K562 (cell line): ENCODE results near the gene GRPR. TPM values are rescaled to one million over a fixed set of nuclear protein-coding genes. Genes with fewer than 3 reads are reported as not detected.

Source experiments
- ARID1B ChIP-seq: fragments of 450-650 bp; IDR thresholded peaks from 2 replicates; pipeline ENCODE4 v1.6.1; 2016; ENCODE audit warnings: antibody characterized with exemption, mild to moderate bottlenecking, inconsistent platforms
- BACH1 ChIP-seq: fragments of 200-800 bp; sonication (Bioruptor generic); IDR thresholded peaks from 2 replicates; pipeline ENCODE4 v1.6.1; 2016; ENCODE audit warnings: missing genetic modification characterization, missing compliant biosample characterization
- CREM ChIP-seq: IDR thresholded peaks from 2 replicates; pipeline ENCODE4 v1.6.1; 2014; ENCODE audit warnings: antibody characterized with exemption, low read depth
- ETS2 ChIP-seq: IDR thresholded peaks from 2 replicates; pipeline ENCODE4 v1.6.1; 2016; ENCODE audit warnings: borderline replicate concordance, missing genetic modification characterization, mild to moderate bottlenecking, moderate library complexity, missing compliant biosample characterization; ENCODE audit not compliant: poor library complexity, severe bottlenecking
- FOXA1 ChIP-seq: fragments of 450-650 bp; IDR thresholded peaks from 2 replicates; pipeline ENCODE4 v1.6.1; 2016; ENCODE audit warnings: mild to moderate bottlenecking, borderline replicate concordance
- ILF3 ChIP-seq: fragments of 450-650 bp; IDR thresholded peaks from 2 replicates; pipeline ENCODE4 v1.6.1; 2018; ENCODE audit warnings: antibody characterized with exemption, mild to moderate bottlenecking, moderate library complexity, borderline replicate concordance
- KAT2B ChIP-seq: IDR thresholded peaks from one replicate; pipeline ENCODE4 v1.6.1; 2012; ENCODE audit warnings: low read depth, mild to moderate bottlenecking, control low read depth, inconsistent platforms, low read length, moderate library complexity
- KLF1 ChIP-seq: fragments of 450-650 bp; IDR thresholded peaks from 2 replicates; pipeline ENCODE4 v1.6.1; 2016; ENCODE audit warnings: missing genetic modification characterization, missing compliant biosample characterization
- MAFF ChIP-seq: IDR thresholded peaks from 2 replicates; pipeline ENCODE4 v1.6.1; 2012; ENCODE audit warnings: low read length, improper control_type of control experiment
- MAFG ChIP-seq: fragments of 450-650 bp; conservative IDR thresholded peaks from 2 replicates; pipeline ENCODE4 v1.6.1; 2016; ENCODE audit warnings: missing genetic modification characterization, missing compliant biosample characterization
- NELFE ChIP-seq: IDR thresholded peaks from 2 replicates; pipeline ENCODE4 v1.6.1; 2011; ENCODE audit warnings: mild to moderate bottlenecking; ENCODE audit not compliant: insufficient read depth, insufficient read length
- PHTF2 ChIP-seq: fragments of 250-450 bp; sonication (Bioruptor Pico); IDR thresholded peaks from 2 replicates; pipeline ENCODE4 v1.5.0; 2021; ENCODE audit warnings: mild to moderate bottlenecking
- RERE ChIP-seq: sonication (generic); formaldehyde crosslinking; IDR thresholded peaks from 2 replicates; pipeline ENCODE4 v1.8.0; 2023; ENCODE audit warnings: missing genetic modification reagents, mild to moderate bottlenecking, borderline replicate concordance
- STAG1 ChIP-seq: sonication (generic); formaldehyde crosslinking; IDR thresholded peaks from 2 replicates; pipeline ENCODE4 v1.5.0; 2020; ENCODE audit warnings: missing genetic modification reagents, borderline replicate concordance
- TSC22D4 ChIP-seq: fragments of 450-650 bp; IDR thresholded peaks from 2 replicates; pipeline ENCODE4 v1.6.1; 2016; ENCODE audit warnings: missing genetic modification characterization, missing biosample characterization, control low read depth
- USF2 ChIP-seq: sonication (generic); formaldehyde crosslinking; IDR thresholded peaks from 2 replicates; pipeline ENCODE4 v1.5.0; 2020; ENCODE audit warnings: missing genetic modification reagents
- ZBED1 ChIP-seq: IDR thresholded peaks from 2 replicates; pipeline ENCODE4 v1.6.1; 2014
- ZNF232 ChIP-seq: sonication (generic); formaldehyde crosslinking; IDR thresholded peaks from 2 replicates; pipeline ENCODE4 v1.8.0; 2022; ENCODE audit warnings: mild to moderate bottlenecking, missing genetic modification reagents
- ZNF431 ChIP-seq: sonication (generic); formaldehyde crosslinking; IDR thresholded peaks from 2 replicates; pipeline ENCODE4 v1.8.0; 2022; ENCODE audit warnings: mild to moderate bottlenecking, missing genetic modification reagents
- ZNF511 ChIP-seq: sonication (generic); formaldehyde crosslinking; IDR thresholded peaks from 2 replicates; pipeline ENCODE4 v1.8.0; 2022; ENCODE audit warnings: mild to moderate bottlenecking, missing genetic modification reagents
- ZNF583 ChIP-seq: fragments of 250-450 bp; sonication (Bioruptor Pico); IDR thresholded peaks from 2 replicates; pipeline ENCODE4 v1.4.0; 2020
- polyA plus RNA-seq, 8 experiments: library from polyadenylated mRNA; depleted of rRNA in 4 of 8; stranded (reverse) in 5 of 8; unstranded in 3 of 8; fragments of >200 nt; fragmentation: Nextera tagmentation in 2 of 8; fragmentation: Illumina TruSeq in 1 of 8; extraction: Ambion mirVana in 2 of 8; extraction: Trizol in 1 of 8; gene quantifications; 2 replicates each; pipeline versions ENCODE4 v1.2.1 to v1.2.3, GENCODE V29; 2011 to 2014; ENCODE audit warnings: inconsistent platforms in 1 of 8, missing spikeins in 1 of 8
- total RNA-seq, 7 experiments: library from RNA; depleted of rRNA in 6 of 7; stranded (reverse); fragments of >200 nt in 6 of 7; fragmentation: Illumina TruSeq in 2 of 7; extraction: Trizol in 2 of 7; gene quantifications; 2 replicates each; pipeline versions ENCODE4 v1.2.1 to v1.2.3, GENCODE V29; 2011 to 2021; ENCODE audit warnings: low replicate concordance in 1 of 7

Gene GRPR
- total and polyA plus RNA-seq, 9 of the 15 experiments (the other 6 are each of a cell fraction or from before 2014, with no cell fraction given), result 0.06 to 0.11 TPM; not detected in 7

GRCh38 chrX:16120431-16120830 lies 2.9 kb upstream of the GRPR start (continued):
- TF ChIP-seq ARID1B (no peak), CREM (no peak), MAFF (peak; percentile 77; the same call in 1 of the 2 replicates), MAFG (tag) (peak; percentile 93), ZNF431 (CRISPR knock-in tag) (no peak), NELFE (no peak), KLF1 (tag) (no peak), RERE (CRISPR knock-in tag) (no peak), ZNF583 (CRISPR knock-in tag) (no peak), ILF3 (no peak), TSC22D4 (tag) (no peak), ZNF511 (CRISPR knock-in tag) (no peak), ZNF232 (CRISPR knock-in tag) (no peak), BACH1 (tag) (peak; percentile 76; the same call in 1 of the 2 replicates), KAT2B (no peak), PHTF2 (CRISPR knock-in tag) (no peak), USF2 (CRISPR knock-in tag) (no peak), ZBED1 (no peak), ETS2 (tag) (no peak), FOXA1 (no peak), STAG1 (no peak)
